ENCODE measurements around the gene CBX4. TPM values are rescaled to one million over a fixed set of nuclear protein-coding genes. Genes with fewer than 3 reads are reported as not detected.
A peak's percentile ranks its signal among the peaks of the same experiment; 100 is the strongest.

The CBX4 gene
- polyA plus RNA-seq, 1 donor from 2014 or later = 31.9 TPM

DNA sequence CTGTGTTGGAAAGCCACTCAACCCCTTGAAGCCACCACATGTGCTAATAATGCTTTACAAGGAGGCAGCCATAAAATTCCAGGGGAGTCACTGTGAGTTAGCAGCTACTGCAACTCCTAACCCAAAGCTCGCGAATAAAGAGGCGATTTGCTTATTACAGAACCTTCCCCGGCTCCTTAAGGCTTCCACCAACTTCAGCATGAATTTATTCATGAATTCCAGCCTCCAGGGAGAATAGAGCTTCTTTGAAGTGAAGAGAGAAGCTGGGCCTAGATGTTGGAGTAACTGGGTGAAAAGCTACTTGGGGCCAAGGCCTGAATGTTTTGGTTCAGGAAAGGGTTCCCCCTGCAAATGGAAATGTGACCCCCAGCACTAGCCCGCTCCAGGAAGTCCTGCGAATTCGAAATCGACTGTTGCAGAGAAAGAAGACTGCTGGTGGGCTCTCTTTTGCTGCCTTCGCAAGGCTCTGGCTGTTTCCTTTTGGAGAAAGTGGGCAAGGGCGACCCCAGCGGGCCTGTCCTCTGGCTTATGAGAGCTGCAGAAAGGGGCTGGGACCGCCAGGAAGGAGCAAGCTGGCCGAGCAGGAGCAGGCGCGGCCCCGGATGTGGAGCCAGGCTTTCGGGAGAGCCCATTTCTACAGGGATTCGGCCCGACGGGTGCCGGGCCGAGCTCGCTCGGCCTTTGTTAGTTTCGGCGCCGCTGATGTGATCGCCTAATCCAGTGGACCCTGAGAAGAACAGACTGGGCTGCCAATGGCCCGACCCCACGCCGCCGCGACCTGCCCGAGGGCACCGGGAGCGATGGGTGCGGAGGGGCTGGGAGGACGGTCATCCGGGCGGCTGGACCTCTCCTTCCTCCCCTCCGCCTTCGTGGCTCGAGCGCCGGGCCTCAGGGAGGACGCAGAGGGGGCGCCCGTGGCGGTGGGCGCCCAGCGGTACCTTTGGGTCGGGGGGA lies 50.0 kb downstream of the CBX4 start:
- H3K9ac ChIP-seq (ENCODE audit: low read length) = peak overlapping the region; percentile 14
- H3F3A ChIP-seq (ENCODE audit: insufficient read depth, low read length, poor library complexity, severe bottlenecking) = peaks cover 9% of the 10 kb centered on the region
- TF ChIP-seq SMC3 (conservative IDR thresholded peaks at IDR 0.05; ENCODE audit: poor library complexity) (no peak), RAD21 (conservative IDR thresholded peaks at IDR 0.05) (no peak), EZH2 (IDR thresholded peaks at IDR 0.05; ENCODE audit: borderline replicate concordance, insufficient read depth, low read length, poor library complexity, severe bottlenecking) (no peak), TAF1 (IDR thresholded peaks at IDR 0.05; ENCODE audit: low read depth) (no peak), EP300 (conservative IDR thresholded peaks at IDR 0.05; ENCODE audit: poor library complexity, severe bottlenecking) (no peak), POLR2AphosphoS5 (IDR thresholded peaks at IDR 0.05) (no peak), MXI1 (conservative IDR thresholded peaks at IDR 0.05; ENCODE audit: poor library complexity, severe bottlenecking) (no peak)
- TF ChIP-seq, protein P1, sequence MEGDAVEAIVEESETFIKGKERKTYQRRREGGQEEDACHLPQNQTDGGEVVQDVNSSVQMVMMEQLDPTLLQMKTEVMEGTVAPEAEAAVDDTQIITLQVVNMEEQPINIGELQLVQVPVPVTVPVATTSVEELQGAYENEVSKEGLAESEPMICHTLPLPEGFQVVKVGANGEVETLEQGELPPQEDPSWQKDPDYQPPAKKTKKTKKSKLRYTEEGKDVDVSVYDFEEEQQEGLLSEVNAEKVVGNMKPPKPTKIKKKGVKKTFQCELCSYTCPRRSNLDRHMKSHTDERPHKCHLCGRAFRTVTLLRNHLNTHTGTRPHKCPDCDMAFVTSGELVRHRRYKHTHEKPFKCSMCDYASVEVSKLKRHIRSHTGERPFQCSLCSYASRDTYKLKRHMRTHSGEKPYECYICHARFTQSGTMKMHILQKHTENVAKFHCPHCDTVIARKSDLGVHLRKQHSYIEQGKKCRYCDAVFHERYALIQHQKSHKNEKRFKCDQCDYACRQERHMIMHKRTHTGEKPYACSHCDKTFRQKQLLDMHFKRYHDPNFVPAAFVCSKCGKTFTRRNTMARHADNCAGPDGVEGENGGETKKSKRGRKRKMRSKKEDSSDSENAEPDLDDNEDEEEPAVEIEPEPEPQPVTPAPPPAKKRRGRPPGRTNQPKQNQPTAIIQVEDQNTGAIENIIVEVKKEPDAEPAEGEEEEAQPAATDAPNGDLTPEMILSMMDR (IDR thresholded peaks at IDR 0.05; ENCODE audit: poor library complexity, severe bottlenecking) = no peak
- TF ChIP-seq, protein P2, sequence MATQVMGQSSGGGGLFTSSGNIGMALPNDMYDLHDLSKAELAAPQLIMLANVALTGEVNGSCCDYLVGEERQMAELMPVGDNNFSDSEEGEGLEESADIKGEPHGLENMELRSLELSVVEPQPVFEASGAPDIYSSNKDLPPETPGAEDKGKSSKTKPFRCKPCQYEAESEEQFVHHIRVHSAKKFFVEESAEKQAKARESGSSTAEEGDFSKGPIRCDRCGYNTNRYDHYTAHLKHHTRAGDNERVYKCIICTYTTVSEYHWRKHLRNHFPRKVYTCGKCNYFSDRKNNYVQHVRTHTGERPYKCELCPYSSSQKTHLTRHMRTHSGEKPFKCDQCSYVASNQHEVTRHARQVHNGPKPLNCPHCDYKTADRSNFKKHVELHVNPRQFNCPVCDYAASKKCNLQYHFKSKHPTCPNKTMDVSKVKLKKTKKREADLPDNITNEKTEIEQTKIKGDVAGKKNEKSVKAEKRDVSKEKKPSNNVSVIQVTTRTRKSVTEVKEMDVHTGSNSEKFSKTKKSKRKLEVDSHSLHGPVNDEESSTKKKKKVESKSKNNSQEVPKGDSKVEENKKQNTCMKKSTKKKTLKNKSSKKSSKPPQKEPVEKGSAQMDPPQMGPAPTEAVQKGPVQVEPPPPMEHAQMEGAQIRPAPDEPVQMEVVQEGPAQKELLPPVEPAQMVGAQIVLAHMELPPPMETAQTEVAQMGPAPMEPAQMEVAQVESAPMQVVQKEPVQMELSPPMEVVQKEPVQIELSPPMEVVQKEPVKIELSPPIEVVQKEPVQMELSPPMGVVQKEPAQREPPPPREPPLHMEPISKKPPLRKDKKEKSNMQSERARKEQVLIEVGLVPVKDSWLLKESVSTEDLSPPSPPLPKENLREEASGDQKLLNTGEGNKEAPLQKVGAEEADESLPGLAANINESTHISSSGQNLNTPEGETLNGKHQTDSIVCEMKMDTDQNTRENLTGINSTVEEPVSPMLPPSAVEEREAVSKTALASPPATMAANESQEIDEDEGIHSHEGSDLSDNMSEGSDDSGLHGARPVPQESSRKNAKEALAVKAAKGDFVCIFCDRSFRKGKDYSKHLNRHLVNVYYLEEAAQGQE (IDR thresholded peaks at IDR 0.05; ENCODE audit: borderline replicate concordance) = no peak
- H3K9me3 ChIP-seq (ENCODE audit: low read length) = no peaks in the 10 kb centered on the region
- H2AFZ ChIP-seq (ENCODE audit: low read depth, low read length) = no peak overlapping the region
- H3K4me3 ChIP-seq (ENCODE audit: low read length) = peak overlapping the region; percentile 35
- H3K9me2 ChIP-seq (ENCODE audit: insufficient read depth, low read length) = no peaks in the 10 kb centered on the region
- no peak overlapping the region for H3K27ac ChIP-seq (ENCODE audit: low read length)
- H3K4me2 ChIP-seq (ENCODE audit: low read length) = no peak overlapping the region
- H3K36me3 ChIP-seq (ENCODE audit: insufficient read depth, low read length) = no peaks in the 10 kb centered on the region
- peaks cover 20% of the 10 kb centered on the region for H4K20me1 ChIP-seq (ENCODE audit: insufficient read depth)
- peaks cover 12% of the 10 kb centered on the region for H3K79me2 ChIP-seq (replicated peaks; ENCODE audit: insufficient read depth, low read length)
- H3K27me3 ChIP-seq (ENCODE audit: insufficient read depth, low read depth, low read length) = peaks cover 55% of the 10 kb centered on the region

DNA sequence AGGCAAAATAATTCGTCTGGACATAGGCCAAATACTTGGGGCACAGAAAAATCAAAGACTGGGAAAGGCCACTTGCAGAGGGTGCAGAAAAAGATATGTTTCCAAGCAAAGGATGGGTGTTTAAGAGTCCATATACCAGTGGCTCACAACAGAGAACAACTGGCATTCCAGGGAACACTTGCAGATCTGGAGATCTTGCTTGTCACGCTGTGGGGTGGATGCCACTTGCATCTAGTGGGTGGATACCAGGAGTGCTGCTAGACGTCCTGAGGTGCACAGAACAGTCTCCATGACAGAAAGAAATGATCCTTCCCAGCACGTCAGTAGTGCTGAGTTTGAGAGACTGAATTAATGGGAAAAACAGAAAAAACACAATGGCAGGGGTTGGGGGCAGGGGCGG lies 50.8 kb downstream of the CBX4 start:
- peaks cover 4% of the 10 kb centered on the region for H3K79me2 ChIP-seq (replicated peaks; ENCODE audit: insufficient read depth, low read length)
- TF ChIP-seq TAF1 (IDR thresholded peaks at IDR 0.05; ENCODE audit: low read depth) (no peak), EP300 (conservative IDR thresholded peaks at IDR 0.05; ENCODE audit: poor library complexity, severe bottlenecking) (no peak), EZH2 (IDR thresholded peaks at IDR 0.05; ENCODE audit: borderline replicate concordance, insufficient read depth, low read length, poor library complexity, severe bottlenecking) (no peak)
- TF ChIP-seq, protein P2 (IDR thresholded peaks at IDR 0.05; ENCODE audit: borderline replicate concordance) = no peak
- no peaks in the 10 kb centered on the region for H3K36me3 ChIP-seq (ENCODE audit: insufficient read depth, low read length)
- H4K20me1 ChIP-seq (ENCODE audit: insufficient read depth) = peaks cover 14% of the 10 kb centered on the region
- peaks cover 9% of the 10 kb centered on the region for H3F3A ChIP-seq (ENCODE audit: insufficient read depth, low read length, poor library complexity, severe bottlenecking)
- no peak overlapping the region for H3K27ac ChIP-seq (ENCODE audit: low read length)
- H3K9me2 ChIP-seq (ENCODE audit: insufficient read depth, low read length) = no peaks in the 10 kb centered on the region
- no peak overlapping the region for H3K4me3 ChIP-seq (ENCODE audit: low read length)
- H3K4me2 ChIP-seq (ENCODE audit: low read length) = no peak overlapping the region
- H2AFZ ChIP-seq (ENCODE audit: low read depth, low read length) = no peak overlapping the region
- H3K27me3 ChIP-seq (ENCODE audit: insufficient read depth, low read depth, low read length) = peaks cover 47% of the 10 kb centered on the region
- no peak overlapping the region for H3K9ac ChIP-seq (ENCODE audit: low read length)
- H3K9me3 ChIP-seq (ENCODE audit: low read length) = no peaks in the 10 kb centered on the region
